ENCODE data around the gene PDXP.

The PDXP gene

DNA sequence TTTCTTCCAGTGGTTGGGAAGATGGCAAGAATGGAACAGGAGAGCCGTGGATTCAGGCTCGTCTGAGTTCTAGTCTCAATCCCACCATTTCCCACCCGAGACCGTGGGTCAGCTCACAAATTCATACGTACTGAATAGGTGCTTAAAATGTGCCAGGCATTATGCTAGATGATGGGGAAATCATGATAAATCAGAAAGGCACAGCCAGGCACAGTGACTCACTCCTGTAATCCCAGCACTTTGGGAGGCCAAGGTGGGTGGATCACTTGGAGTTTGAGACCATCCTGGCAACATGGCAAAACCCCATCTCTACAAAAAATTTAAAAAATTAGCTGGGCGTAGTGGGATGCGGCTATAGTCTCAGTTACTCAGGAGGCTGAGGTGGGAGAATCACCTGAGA, 45.4 kb downstream of the PDXP start:
- no peak for DNase-seq

DNA sequence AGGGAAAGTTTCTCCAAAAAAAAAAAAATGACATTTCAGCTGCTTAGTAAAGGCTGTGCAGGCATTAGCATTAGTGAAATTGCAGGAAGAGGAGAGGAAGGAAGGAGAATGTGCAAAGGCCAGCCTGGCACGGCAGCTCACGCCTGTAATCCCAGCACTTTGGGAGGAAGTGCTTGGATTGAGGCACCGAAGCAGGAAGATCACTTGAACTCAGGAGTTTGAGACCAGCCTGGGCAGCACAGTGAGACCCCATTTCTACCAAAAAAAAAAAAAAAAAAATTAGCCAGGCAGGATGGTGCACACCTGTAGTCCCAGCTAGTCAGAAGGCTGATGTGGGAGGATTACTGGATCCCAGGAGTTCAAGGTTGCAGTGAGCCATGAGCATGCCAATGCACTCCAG, 46.1 kb downstream of the PDXP start:
- no peak for DNase-seq

DNA sequence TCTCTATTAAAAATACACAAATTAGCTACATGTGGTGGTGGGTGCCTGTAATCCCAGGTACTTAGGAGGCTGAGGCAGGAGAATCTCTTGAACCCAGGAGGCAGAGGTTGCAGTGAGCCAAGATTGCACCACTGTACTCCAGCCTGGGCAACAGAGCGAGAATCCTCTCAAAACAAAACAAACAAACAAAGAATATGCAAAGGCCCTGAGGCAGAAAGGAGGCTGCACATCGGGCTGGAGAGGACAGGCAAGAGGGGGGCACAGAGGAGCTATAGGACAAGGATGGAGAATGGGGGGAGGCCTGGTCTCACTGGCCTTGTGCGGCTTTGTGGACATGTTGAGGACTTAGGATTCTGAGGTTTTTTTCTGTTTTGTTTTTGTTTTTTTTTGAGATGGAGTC, 46.7 kb downstream of the PDXP start:
- no peak for DNase-seq

GRCh38 chr22:37708580-37709444, 50.3 kb downstream of the PDXP start:
- DNase-seq: no peak

GRCh38 chr22:37709445-37709765, 50.9 kb downstream of the PDXP start:
- DNase-seq: no peak

DNA sequence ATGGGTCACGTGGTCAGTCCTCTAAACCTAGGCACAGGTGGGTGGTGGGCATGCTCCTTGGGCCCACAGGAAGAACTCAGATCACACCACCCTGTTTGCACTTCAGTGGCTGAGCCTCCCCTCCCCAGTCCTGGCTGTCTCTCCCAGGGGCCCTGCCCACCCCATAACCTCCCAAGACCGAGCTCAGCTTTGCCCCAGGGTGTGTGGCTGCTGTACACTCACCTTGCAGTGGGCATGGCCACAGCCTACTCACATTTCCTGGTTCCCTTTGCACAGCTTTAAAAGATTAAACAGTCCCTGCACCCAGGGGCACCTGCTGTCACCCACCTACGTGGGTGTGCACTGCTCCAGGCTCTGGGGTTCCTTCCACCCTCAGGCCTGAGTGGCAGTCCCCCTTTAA, 52.2 kb downstream of the PDXP start:
- DNase-seq: no peak

DNA sequence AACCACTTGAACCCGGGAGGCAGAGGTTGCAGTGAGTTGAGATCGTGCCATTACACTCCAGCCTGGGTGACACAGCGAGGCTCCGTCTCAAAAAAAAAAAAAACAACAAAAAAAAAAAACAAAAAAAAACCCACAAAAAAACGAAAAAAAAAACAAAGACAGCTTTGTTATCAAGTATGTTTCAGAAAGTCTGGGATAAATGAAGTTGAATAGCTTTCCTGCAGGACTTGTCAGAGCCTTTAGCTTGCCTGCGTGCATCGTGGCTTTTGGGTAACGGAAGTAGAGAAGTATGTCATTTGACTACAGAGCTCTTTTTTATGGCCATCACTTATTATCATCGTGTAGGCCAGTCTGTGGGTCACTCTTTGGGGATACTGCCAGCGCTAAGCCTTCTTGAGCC, 53.0 kb downstream of the PDXP start:
- no peak for DNase-seq

DNA sequence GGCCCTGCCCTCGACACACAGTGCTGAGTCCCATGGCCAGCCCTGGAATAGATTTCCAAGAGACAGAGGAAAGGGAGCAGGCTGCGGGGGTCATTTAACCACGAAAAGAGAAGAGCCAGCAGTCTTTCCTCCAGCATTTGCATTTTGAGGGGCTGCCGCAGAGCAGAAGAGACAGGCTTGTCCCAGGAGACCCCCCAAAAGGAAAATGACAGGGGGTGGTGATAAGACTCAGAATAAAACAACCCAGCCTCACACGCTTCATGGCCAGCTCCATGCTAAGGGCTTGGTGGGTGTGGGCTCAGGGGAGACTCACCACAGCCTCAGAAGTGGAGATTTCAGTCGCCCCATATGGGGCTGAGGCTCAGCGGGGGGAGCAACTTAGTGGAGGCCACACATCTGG, 55.2 kb downstream of the PDXP start:
- DNase-seq: no peak

DNA sequence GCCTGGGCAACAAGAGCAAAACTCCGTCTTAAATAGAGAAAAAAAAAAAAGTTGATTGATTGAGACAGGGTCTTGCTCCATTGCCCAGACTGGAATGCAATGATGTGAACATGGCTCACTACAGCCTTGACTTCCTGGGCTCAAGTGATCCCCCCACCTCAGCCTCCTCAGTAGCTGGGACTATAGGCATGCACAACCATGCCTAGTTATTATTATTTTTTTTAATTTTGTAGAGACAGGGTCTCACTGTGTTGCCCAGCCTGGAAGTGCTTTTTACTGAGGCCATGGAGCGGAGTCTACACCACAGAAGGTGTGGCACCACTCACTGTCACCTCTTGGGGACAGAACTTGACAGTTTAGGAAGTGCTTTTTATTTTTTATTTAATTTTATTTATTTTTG, 56.1 kb downstream of the PDXP start:
- DNase-seq: no peak

- no peak for DNase-seq
Observed at GRCh38 chr22:37715760-37716159, 57.2 kb downstream of the PDXP start.
